Right kidney (tissue), 9 donors: ENCODE data around the gene DPYSL4.
A peak's percentile ranks its signal among the peaks of the same experiment; 100 is the strongest.

ENCODE experiments used
- DNase-seq: peaks from one replicate; pipeline ENCODE4 v3.0.0-alpha.2; 2016
- long read RNA-seq, 8 donors: transcript quantifications; one replicate each; lab custom pipeline, GENCODE V29; 2026

DPYSL4 gene
- long read RNA-seq, donor 1, partial matches to known transcripts = 0 of 2 reads
- long read RNA-seq, donor 1, other reads (novel, unspliced or antisense) = 0 of 2 reads
- long read RNA-seq, donor 2, transcript DPYSL4-201 (14 exons, 2,729 nt) = major isoform, 5 of 5 reads
- long read RNA-seq, donor 2, partial matches to known transcripts = 0 of 5 reads
- long read RNA-seq, donor 2, other reads (novel, unspliced or antisense) = 0 of 5 reads
- long read RNA-seq, donor 3, partial matches to known transcripts = 0 of 1 reads
- long read RNA-seq, donor 3, other reads (novel, unspliced or antisense) = 0 of 1 reads
- long read RNA-seq, donor 4, transcript DPYSL4-201 (14 exons, 2,729 nt) = major isoform, 6 of 6 reads
- long read RNA-seq, donor 4, partial matches to known transcripts = 0 of 6 reads
- long read RNA-seq, donor 4, other reads (novel, unspliced or antisense) = 0 of 6 reads
- long read RNA-seq, donor 5, transcript DPYSL4-201 (14 exons, 2,729 nt) = major isoform, 6 of 6 reads
- long read RNA-seq, donor 5, partial matches to known transcripts = 0 of 6 reads
- long read RNA-seq, donor 5, other reads (novel, unspliced or antisense) = 0 of 6 reads
- long read RNA-seq, donor 6, partial matches to known transcripts = 0 of 3 reads
- long read RNA-seq, donor 6, other reads (novel, unspliced or antisense) = 0 of 3 reads
- long read RNA-seq, donor 7, transcript DPYSL4-201 (14 exons, 2,729 nt) = major isoform, 8 of 11 reads
- long read RNA-seq, donor 7, partial matches to known transcripts = 0 of 11 reads
- long read RNA-seq, donor 7, other reads (novel, unspliced or antisense) = 0 of 11 reads
- long read RNA-seq, donor 8, partial matches to known transcripts = 0 of 3 reads
- long read RNA-seq, donor 8, other reads (novel, unspliced or antisense) = 0 of 3 reads

DNA sequence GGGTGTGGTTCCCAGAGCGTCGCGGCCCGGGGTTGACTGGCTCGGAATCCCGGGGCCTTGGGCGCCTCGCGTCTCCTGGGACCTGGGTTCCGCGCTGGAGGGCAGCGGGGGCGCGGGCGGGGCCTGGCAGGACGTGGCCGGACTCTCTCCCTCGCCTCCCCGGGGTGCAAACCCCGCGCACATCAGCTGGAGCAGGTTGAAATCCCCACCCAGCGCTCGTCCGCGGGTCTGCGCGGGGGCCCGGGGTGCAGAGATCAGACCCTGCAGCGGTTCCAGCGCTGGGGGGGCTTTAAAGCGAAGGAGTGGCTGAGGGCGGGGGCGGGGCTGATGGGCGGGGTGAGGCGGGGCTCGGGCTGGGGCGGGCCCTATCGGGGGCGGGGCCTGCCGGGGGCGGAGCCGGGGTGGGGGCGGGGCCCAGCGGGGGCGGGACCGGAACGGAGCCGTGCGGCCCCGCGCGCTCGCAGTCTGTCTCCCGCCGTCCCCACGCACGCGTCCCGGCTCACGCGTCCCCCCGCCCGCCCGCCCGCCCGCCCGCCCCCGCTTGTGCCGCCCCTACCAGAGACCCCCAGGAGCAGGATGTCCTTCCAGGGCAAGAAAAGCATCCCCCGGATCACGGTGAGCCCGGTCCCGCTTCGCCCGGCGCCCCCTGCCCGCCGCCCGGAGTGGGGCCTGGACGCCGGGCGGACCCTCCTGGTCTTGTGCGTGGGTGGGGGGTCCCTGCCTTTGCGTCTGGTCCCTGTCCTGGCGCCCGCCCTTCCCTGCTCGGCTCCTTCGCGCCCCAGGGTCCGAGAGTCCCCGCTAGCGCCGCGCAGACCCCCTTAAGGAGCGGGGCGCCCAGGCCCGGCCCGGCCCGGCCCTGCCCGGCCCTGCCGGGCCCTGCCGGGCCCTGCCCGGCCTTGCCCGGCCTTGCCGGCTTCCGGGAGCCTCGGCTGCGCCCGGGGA, at the start of gene DPYSL4:
TSS of gene DPYSL4 (plus strand) at position 461 of the 942 bp plus-strand sequence. CDS start at position 577, 116 bp downstream.
- DNase-seq = peak; percentile 65

DNA sequence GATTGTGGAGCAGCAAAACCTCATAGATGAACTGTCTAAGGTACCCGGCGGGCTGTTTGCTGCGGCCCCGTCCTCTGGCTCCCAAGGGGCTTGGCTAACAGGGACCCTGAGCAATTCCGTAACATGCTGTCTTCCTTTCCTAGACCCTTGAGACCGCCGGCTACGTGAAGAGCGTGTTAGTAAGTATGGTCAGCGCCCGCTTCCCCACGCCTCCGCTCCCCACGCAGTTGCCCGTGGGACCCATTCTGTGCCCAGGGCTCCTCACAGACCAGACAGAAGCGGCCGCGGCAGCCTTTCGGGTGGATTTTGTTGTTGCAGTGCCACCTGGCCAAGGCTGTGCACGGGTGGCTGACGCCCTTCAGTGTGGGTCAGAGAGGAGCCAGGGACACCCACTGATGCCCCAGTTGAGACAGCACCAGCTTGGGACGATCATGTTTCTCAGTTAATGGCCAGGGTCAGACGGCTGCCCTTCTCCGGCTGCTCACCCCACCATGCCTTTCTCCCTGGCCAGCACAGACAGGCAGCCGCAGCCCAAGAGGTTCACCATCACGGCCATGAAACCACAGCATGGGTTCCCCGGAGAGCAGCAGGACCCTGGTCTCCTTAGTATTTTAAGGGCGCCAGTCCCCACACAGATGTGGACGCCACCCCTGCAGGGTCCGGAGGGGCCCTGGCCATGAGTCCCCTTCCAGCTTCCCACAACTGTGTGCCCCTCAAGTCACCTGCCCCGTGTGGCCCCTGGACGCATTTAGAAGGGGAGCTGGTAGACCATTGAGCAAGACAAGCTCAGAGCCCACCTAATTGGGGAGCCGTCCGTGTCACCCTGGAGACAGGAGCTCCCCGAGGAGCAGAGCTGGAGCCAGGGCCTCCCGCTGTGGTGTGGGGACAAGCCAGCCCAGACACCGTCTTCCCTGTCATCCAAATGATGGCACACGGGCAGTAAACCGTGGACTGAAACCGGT, 49.4 kb upstream of the DPYSL4 start:
- no peak for DNase-seq

DNA sequence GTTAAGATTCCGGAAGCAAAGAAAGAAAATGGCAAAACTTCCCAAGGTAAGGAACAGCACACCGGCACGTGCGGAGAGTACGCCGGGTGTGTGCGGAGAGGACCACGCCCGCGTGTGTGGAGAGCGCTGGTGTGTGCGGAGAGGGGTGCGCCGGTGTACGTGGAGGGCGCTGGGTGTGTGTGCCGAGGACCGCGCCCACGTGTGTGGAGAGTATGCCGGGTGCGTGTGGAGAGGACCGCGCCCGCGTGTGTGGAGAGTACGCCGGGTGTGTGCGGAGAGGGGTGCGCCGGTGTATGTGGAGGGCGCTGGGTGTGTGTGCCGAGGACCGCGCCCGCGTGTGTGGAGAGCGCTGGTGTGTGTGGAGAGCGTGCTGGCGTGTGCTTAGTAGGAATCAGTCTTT, 48.6 kb upstream of the DPYSL4 start:
- no peak for DNase-seq

- no peak for DNase-seq
Observed at GRCh38 chr10:132138596-132138995, 48.2 kb upstream of the DPYSL4 start.

- no peak for DNase-seq
Observed at GRCh38 chr10:132139526-132139925, 47.2 kb upstream of the DPYSL4 start.

DNA sequence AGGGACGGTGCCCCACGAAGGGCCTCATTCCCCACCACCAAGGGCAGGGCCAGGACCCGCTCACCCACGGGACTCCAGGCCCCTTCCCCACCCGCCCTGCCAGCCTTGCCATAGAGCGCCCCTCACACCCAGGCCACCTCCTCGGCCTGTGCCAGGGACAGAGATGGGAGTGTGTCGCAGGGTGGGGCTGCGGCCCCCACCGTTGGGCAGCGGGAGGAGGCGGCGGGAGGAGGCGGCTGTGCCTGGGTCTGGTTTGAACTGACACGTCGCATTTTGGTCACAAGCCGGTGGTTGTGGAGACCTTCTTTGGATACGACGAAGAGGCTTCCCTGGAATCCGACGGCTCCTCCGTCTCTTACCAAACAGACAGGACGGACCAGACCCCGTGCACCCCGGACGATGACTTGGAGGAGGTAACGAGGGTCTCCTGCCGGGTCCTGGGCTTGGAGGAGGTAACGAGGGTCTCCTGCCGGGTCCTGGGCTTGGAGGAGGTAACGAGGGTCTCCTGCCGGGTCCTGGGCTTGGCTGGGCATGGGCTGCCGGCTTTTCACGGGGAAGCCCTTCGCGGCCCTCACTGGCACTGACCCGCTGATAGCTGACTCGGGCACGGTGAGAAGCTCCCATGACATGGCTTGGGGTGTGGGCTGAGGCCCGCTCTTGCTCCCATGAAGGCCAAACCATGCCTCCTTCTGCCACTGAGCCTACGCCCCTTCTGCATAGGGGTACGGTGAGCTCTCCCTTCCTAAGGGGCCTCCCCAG, 46.4 kb upstream of the DPYSL4 start:
- DNase-seq = no peak

- DNase-seq = no peak
Observed at GRCh38 chr10:132141076-132141475, 45.7 kb upstream of the DPYSL4 start.

DNA sequence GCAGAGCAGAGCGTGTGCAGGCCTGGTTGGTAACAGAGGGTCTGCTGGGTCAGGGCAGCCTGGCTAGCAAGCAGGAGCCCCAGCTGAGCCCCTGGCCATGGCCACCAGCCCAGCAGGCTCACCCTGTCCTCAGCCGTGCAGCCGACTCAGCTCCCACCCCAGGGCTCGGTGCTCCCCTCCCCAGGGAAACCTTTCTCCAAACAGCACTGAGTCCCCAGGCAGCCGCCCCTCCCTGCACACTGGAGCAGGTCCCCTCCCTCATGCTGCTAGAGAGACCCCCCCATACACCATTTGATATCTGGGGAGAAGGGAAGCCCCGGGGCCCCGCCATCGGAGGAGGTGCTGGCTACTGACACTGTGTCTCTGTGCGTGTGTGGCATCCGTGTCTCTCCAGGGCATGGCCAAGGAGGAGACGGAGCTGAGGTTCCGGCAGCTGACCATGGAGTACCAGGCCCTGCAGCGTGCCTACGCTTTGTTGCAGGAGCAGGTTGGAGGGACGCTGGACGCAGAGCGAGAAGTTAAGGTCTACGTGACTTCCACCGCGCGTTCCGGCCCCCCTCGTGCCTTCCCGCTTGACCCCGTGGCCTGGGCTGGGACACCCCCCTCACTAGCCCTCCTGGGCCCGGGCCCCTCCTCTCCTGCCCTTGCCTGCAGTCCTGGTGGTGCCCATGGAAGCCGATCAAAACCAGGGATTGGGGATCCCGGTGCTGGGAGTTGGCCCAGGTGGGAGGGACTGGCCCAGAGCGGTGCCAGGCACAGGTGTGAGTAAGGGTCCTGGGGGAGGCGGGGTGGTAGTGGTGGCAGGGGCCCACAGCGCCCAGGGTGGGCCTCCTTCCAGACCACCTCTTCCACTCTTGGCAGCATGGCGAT, 45.0 kb upstream of the DPYSL4 start:
- no peak for DNase-seq

GRCh38 chr10:132142396-132143161, 44.2 kb upstream of the DPYSL4 start:
- DNase-seq = no peak

DNA sequence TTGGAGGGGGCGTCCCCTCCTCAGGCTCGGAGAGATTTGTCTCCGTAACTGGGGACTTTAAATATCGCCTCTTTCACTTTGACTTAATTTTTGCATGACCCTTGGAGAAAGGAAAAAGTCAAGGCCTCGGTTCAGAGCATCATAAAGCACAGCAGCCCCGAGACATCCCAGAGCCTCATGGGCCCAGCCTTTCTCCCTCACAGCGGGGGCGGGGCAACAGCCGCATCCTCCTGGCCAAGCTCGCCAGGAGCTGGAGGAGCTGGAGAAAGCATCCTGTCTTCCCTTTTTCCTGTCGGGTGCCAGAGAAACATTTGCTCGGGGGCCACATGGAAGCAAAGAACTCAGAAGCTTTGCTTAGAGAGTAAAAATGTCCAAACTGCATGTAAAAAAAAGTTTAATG, 43.6 kb upstream of the DPYSL4 start:
- DNase-seq = no peak

- DNase-seq = no peak
Observed at GRCh38 chr10:132144086-132144485, 42.7 kb upstream of the DPYSL4 start.

DNA sequence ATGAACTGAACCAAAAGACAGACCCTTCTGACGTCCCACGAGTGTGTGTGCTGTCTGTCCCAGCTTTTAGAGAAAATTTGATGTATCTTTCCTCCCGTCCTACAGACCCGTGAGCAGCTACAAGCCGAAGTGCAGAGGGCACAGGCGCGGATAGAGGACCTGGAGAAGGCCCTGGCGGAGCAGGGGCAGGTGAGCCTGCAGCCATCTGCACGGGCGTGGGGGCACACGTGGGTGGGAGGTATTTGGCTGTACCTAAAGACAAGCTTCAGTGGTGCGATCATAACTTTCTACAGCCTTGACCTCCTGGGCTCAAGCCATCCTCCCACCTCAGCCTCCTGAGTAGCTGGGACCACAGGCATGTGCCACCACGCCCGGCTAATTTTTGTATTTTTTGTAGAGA, 41.7 kb upstream of the DPYSL4 start:
- no peak for DNase-seq

DNA sequence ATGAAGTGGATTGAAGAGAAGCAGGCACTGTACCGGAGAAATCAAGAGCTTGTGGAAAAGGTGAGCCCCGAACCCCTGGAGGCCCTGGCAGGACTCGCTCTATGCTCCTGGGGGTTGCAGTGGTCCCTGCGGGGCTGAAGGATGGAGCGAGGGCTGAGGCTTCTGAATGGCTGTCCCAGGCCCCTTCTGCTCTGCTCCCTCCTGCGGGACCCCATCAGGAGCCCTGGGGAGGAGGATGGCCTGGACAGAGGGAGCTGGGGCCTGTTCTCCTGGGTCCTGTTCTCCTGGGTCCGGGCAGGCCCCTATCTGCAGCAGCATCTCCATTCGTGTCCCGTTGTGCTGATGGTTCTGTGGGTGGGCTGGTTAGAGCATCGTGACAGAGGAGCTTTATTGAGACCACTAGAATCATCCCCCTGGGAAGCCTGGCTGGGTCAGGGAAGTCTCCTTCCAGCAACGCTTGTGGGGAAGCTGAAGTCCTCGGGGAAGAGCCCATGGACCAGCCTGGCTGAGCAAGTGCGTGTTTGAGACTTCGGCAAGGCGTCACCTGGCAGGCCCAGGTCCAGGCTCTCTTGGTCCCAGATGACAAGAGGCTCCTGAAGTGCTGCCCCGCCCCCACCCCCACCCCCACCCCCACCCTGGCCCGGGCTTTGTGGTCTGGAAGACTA, 41.1 kb upstream of the DPYSL4 start:
- DNase-seq = no peak

- DNase-seq = no peak
Observed at GRCh38 chr10:132146271-132146671, 40.5 kb upstream of the DPYSL4 start.

- DNase-seq = no peak
Observed at GRCh38 chr10:132146941-132147915, 39.5 kb upstream of the DPYSL4 start.
